Measurements from ENCODE around the gene PADI2.

Gene PADI2

DNA sequence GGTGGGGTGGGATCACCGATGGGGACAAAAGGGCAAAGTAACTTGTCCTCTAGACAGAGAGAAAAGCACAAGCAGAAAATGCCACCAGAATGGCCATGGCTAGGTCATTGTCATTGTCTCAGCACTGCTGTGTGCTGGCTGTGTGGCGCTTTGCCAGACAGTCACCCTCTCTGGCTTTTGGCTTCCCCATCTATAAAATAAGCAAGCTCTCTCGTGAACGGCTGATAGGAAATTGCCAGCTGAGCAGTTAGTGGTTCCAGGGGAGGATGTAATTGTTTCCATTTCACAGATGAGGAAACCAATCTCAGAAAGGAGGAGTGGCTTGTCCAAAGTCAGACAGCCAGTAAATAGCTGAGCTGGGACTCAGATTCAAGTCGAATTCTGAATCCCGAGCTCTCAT lies 32.5 kb downstream of the PADI2 start:
- H3K9me3 ChIP-seq (replicated peaks in 1 of 2; ENCODE audit: control insufficient read depth in 2 of 2, insufficient read depth in 1 of 2, low read depth in 1 of 2, low read length in 2 of 2) = no peaks in the 10 kb centered on the region
- no peak overlapping the region for H2BK120ac ChIP-seq (ENCODE audit: low read depth, low read length)
- no peak overlapping the region for H4K91ac ChIP-seq (ENCODE audit: low read depth, low read length, poor library complexity)
- no peak overlapping the region for H3K4ac ChIP-seq (ENCODE audit: low read length)
- no peak overlapping the region for H3K9ac ChIP-seq (ENCODE audit: low read depth, low read length, poor library complexity)
- WGBS, 2 donors (ENCODE audit: extremely low coverage in 2 of 2, insufficient read length in 2 of 2, insufficient replicate concordance in 1 of 2) = no CpG with 5 or more reads among the region's 6 CpGs
- no peak overlapping the region for H2AK5ac ChIP-seq (ENCODE audit: low read depth, low read length)
- H2AFZ ChIP-seq (ENCODE audit: low read length) = no peak overlapping the region
- no peak for DNase-seq (ENCODE audit: low spot score)
- no peak overlapping the region for H3K23ac ChIP-seq (ENCODE audit: low read depth, low read length, poor library complexity)
- H3K4me1 ChIP-seq (ENCODE audit: control insufficient read depth in 2 of 2, insufficient read depth in 1 of 2, low read depth in 1 of 2, low read length in 2 of 2) = peaks cover 8% of the 10 kb centered on the region in 2 donors
- H3K27me3 ChIP-seq (ENCODE audit: control insufficient read depth in 3 of 3, insufficient read depth in 3 of 3, low read depth in 1 of 3, low read length in 3 of 3) = peaks cover 0 to 25% (median 0%) of the 10 kb centered on the region in 3 experiments
- no peak overlapping the region for H3K4me3 ChIP-seq (ENCODE audit: low read length in 2 of 2)
- no peak overlapping the region for H2BK12ac ChIP-seq (ENCODE audit: low read length)
- no peaks in the 10 kb centered on the region for H3K36me3 ChIP-seq (replicated peaks in 1 of 2; ENCODE audit: control insufficient read depth in 2 of 2, insufficient read depth in 2 of 2, low read length in 2 of 2)
- H3K18ac ChIP-seq (ENCODE audit: low read length) = no peak overlapping the region
- H2BK15ac ChIP-seq (ENCODE audit: low read length) = no peak overlapping the region
- no peak overlapping the region for H3K4me2 ChIP-seq (ENCODE audit: insufficient read depth, low read length, poor library complexity, severe bottlenecking)
- H3K79me1 ChIP-seq (ENCODE audit: low read depth, low read length) = no peaks in the 10 kb centered on the region
- no peak overlapping the region for H3K27ac ChIP-seq (replicated peaks; ENCODE audit: low read length)
- no peak overlapping the region for H2BK5ac ChIP-seq (ENCODE audit: low read length)
- no peak overlapping the region for H4K8ac ChIP-seq (ENCODE audit: low read depth, low read length)
- H3K14ac ChIP-seq (ENCODE audit: low read length) = no peak overlapping the region

DNA sequence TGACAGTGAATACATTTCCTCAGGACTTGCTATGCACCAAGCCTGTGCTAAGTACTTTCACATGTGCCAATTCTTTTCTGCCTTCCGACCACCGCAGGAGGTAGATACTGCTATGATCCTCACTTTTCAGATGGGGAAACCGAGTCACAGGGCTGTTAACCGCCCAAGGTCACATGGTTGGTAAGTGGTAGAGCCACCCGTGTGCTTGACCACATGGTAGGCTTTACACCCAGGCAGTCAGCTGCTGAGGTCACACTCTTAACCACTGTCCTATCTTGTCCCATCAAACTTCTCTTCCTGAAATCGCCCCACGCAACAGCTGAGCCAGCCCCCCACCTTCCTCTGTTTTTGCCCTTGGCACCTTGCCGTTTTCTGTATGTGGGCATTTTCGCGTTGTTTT lies 34.5 kb downstream of the PADI2 start:
- no peak overlapping the region for H2AFZ ChIP-seq (ENCODE audit: low read length)
- no peak overlapping the region for H4K8ac ChIP-seq (ENCODE audit: low read depth, low read length)
- no peak overlapping the region for H2AK5ac ChIP-seq (ENCODE audit: low read depth, low read length)
- no CpG with 5 or more reads among the region's 10 CpGs for WGBS, 2 donors (ENCODE audit: extremely low coverage in 2 of 2, insufficient read length in 2 of 2, insufficient replicate concordance in 1 of 2)
- H3K27me3 ChIP-seq (ENCODE audit: control insufficient read depth in 3 of 3, insufficient read depth in 3 of 3, low read depth in 1 of 3, low read length in 3 of 3) = peaks cover 0 to 19% (median 0%) of the 10 kb centered on the region in 3 experiments
- no peak for DNase-seq (ENCODE audit: low spot score)
- H3K4me1 ChIP-seq (ENCODE audit: control insufficient read depth in 2 of 2, insufficient read depth in 1 of 2, low read depth in 1 of 2, low read length in 2 of 2) = peaks cover 8% of the 10 kb centered on the region in 2 donors
- no peaks in the 10 kb centered on the region for H3K79me1 ChIP-seq (ENCODE audit: low read depth, low read length)
- H2BK5ac ChIP-seq (ENCODE audit: low read length) = no peak overlapping the region
- no peak overlapping the region for H2BK12ac ChIP-seq (ENCODE audit: low read length)
- H3K4me2 ChIP-seq (ENCODE audit: insufficient read depth, low read length, poor library complexity, severe bottlenecking) = no peak overlapping the region
- no peak overlapping the region for H3K23ac ChIP-seq (ENCODE audit: low read depth, low read length, poor library complexity)
- no peak overlapping the region for H3K4ac ChIP-seq (ENCODE audit: low read length)
- H3K9ac ChIP-seq (ENCODE audit: low read depth, low read length, poor library complexity) = no peak overlapping the region
- no peak overlapping the region for H2BK120ac ChIP-seq (ENCODE audit: low read depth, low read length)
- H2BK15ac ChIP-seq (ENCODE audit: low read length) = no peak overlapping the region
- H3K9me3 ChIP-seq (replicated peaks in 1 of 2; ENCODE audit: control insufficient read depth in 2 of 2, insufficient read depth in 1 of 2, low read depth in 1 of 2, low read length in 2 of 2) = no peaks in the 10 kb centered on the region
- no peak overlapping the region for H3K14ac ChIP-seq (ENCODE audit: low read length)
- no peak overlapping the region for H3K18ac ChIP-seq (ENCODE audit: low read length)
- H3K36me3 ChIP-seq (replicated peaks in 1 of 2; ENCODE audit: control insufficient read depth in 2 of 2, insufficient read depth in 2 of 2, low read length in 2 of 2) = no peaks in the 10 kb centered on the region
- no peak overlapping the region for H3K27ac ChIP-seq (replicated peaks; ENCODE audit: low read length)
- H4K91ac ChIP-seq (ENCODE audit: low read depth, low read length, poor library complexity) = no peak overlapping the region
- H3K4me3 ChIP-seq (ENCODE audit: low read length in 2 of 2) = no peak overlapping the region

DNA sequence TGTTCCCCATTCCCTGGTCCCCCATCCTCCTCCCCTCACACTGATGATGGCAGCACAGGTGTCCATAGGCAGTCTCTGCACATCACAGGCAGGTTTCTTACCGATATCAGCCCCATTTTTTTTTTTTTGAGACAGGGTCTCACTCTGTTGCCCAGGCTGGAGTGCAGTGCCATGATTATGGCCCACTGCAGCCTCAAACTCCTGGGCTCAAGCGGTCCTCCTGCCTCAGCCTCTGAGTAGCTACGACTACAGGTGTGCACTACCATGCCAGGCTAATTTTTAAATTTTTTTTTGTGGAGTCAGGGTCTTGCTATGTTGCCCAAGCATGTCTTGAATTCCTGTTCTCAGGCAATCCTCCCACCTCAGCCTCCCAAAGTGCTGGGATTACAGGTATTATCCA lies 36.5 kb downstream of the PADI2 start:
- Histone ChIP-seq H4K8ac (ENCODE audit: low read depth, low read length) (no peak overlapping the region), H3K14ac (ENCODE audit: low read length) (no peak overlapping the region), H3K27ac (replicated peaks; ENCODE audit: low read length) (no peak overlapping the region), H3K36me3 (replicated peaks in 1 of 2; ENCODE audit: control insufficient read depth in 2 of 2, insufficient read depth in 2 of 2, low read length in 2 of 2) (no peaks in the 10 kb centered on the region), H3K18ac (ENCODE audit: low read length) (no peak overlapping the region), H2AK5ac (ENCODE audit: low read depth, low read length) (no peak overlapping the region), H3K79me1 (ENCODE audit: low read depth, low read length) (no peaks in the 10 kb centered on the region), H3K4me2 (ENCODE audit: insufficient read depth, low read length, poor library complexity, severe bottlenecking) (no peak overlapping the region), H3K9ac (ENCODE audit: low read depth, low read length, poor library complexity) (no peak overlapping the region), H2AFZ (ENCODE audit: low read length) (no peak overlapping the region), H2BK120ac (ENCODE audit: low read depth, low read length) (no peak overlapping the region), H3K23ac (ENCODE audit: low read depth, low read length, poor library complexity) (no peak overlapping the region), H3K4me3 (ENCODE audit: low read length in 2 of 2) (no peak overlapping the region), H4K91ac (ENCODE audit: low read depth, low read length, poor library complexity) (no peak overlapping the region), H3K27me3 (ENCODE audit: control insufficient read depth in 3 of 3, insufficient read depth in 3 of 3, low read depth in 1 of 3, low read length in 3 of 3) (peaks cover 0 to 13% (median 0%) of the 10 kb centered on the region in 3 experiments), H2BK5ac (ENCODE audit: low read length) (no peak overlapping the region), H3K9me3 (replicated peaks in 1 of 2; ENCODE audit: control insufficient read depth in 2 of 2, insufficient read depth in 1 of 2, low read depth in 1 of 2, low read length in 2 of 2) (no peaks in the 10 kb centered on the region), H3K4ac (ENCODE audit: low read length) (no peak overlapping the region), H2BK15ac (ENCODE audit: low read length) (no peak overlapping the region), H2BK12ac (ENCODE audit: low read length) (no peak overlapping the region), H3K4me1 (ENCODE audit: control insufficient read depth in 2 of 2, insufficient read depth in 1 of 2, low read depth in 1 of 2, low read length in 2 of 2) (peaks cover 0 to 1% of the 10 kb centered on the region in 2 donors)
- WGBS, 2 donors (ENCODE audit: extremely low coverage in 2 of 2, insufficient read length in 2 of 2, insufficient replicate concordance in 1 of 2) = no CpG with 5 or more reads among the region's 3 CpGs
- no peak for DNase-seq (ENCODE audit: low spot score)

DNA sequence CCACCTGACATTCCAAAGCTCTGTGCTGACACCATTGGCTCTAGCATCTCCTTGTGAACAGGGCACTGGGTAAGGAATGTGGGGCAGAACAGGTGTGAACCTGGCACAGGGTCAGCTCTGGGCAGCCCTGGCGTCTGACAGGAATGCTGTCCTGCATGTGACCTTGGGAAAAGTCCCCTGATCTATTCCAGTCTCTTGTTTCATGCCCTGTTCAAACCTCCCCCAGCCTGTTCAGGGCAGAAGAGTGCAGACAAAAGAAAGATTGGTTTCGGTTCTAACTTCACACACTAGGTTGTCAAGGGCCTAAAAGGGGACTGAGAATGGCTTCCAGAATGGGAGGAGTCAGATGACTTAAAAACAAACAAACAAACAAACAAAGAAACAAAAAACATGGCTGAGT lies 37.8 kb downstream of the PADI2 start:
- no peak overlapping the region for H3K9ac ChIP-seq (ENCODE audit: low read depth, low read length, poor library complexity)
- no CpG with 5 or more reads among the region's 2 CpGs for WGBS, 2 donors (ENCODE audit: extremely low coverage in 2 of 2, insufficient read length in 2 of 2, insufficient replicate concordance in 1 of 2)
- H3K4me3 ChIP-seq (ENCODE audit: low read length in 2 of 2) = peak overlapping the region in 1 of 2 donors; percentile 28
- H2BK15ac ChIP-seq (ENCODE audit: low read length) = no peak overlapping the region
- no peak overlapping the region for H3K4me2 ChIP-seq (ENCODE audit: insufficient read depth, low read length, poor library complexity, severe bottlenecking)
- peak overlapping the region; percentile 2 for H3K18ac ChIP-seq (ENCODE audit: low read length)
- no peaks in the 10 kb centered on the region for H3K79me1 ChIP-seq (ENCODE audit: low read depth, low read length)
- no peak overlapping the region for H2BK5ac ChIP-seq (ENCODE audit: low read length)
- no peak overlapping the region for H3K27ac ChIP-seq (replicated peaks; ENCODE audit: low read length)
- no peaks in the 10 kb centered on the region for H3K9me3 ChIP-seq (replicated peaks in 1 of 2; ENCODE audit: control insufficient read depth in 2 of 2, insufficient read depth in 1 of 2, low read depth in 1 of 2, low read length in 2 of 2)
- DNase-seq (ENCODE audit: low spot score) = no peak
- H2AK5ac ChIP-seq (ENCODE audit: low read depth, low read length) = no peak overlapping the region
- no peak overlapping the region for H2BK12ac ChIP-seq (ENCODE audit: low read length)
- H3K23ac ChIP-seq (ENCODE audit: low read depth, low read length, poor library complexity) = no peak overlapping the region
- no peak overlapping the region for H3K14ac ChIP-seq (ENCODE audit: low read length)
- H3K4ac ChIP-seq (ENCODE audit: low read length) = no peak overlapping the region
- H3K27me3 ChIP-seq (ENCODE audit: control insufficient read depth in 3 of 3, insufficient read depth in 3 of 3, low read depth in 1 of 3, low read length in 3 of 3) = peaks cover 0 to 13% (median 0%) of the 10 kb centered on the region in 3 experiments
- no peaks in the 10 kb centered on the region for H3K36me3 ChIP-seq (replicated peaks in 1 of 2; ENCODE audit: control insufficient read depth in 2 of 2, insufficient read depth in 2 of 2, low read length in 2 of 2)
- H2BK120ac ChIP-seq (ENCODE audit: low read depth, low read length) = no peak overlapping the region
- no peak overlapping the region for H4K8ac ChIP-seq (ENCODE audit: low read depth, low read length)
- H3K4me1 ChIP-seq (ENCODE audit: control insufficient read depth in 2 of 2, insufficient read depth in 1 of 2, low read depth in 1 of 2, low read length in 2 of 2) = peaks cover 0 to 1% of the 10 kb centered on the region in 2 donors
- H4K91ac ChIP-seq (ENCODE audit: low read depth, low read length, poor library complexity) = no peak overlapping the region
- H2AFZ ChIP-seq (ENCODE audit: low read length) = no peak overlapping the region
